ENCODE data around the gene RAPGEF5. TPM values are rescaled to one million over a fixed set of nuclear protein-coding genes. Genes with fewer than 3 reads are reported as not detected.

Gene RAPGEF5
- total and polyA plus RNA-seq, 12 donors = 5.1 to 87.0 (median 26.0) TPM

DNA sequence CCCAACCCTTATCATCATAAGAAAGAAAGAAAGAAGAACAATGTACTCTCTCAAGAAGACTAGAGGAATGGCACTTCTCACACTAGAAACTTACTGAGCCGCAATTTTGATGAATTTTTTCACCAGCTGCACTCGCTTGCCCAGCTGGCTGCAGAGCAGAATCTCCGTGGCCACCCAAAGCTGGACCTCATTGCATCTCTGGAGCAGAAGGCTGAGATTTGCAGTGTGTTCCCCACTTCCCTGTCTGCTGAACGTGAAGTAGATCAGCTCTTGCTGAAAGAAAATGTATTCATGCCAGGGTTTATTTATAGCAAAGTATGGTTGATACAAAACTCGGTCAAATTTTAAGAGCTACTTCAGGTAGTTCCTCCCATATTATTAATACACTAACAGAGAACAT, 212.0 kb downstream of the RAPGEF5 start:
- no peak for DNase-seq
- intact Hi-C loops (cut with DNase I) = no loop called here
- H3K9me3 ChIP-seq (replicated peaks in 1 of 3) = no peaks in the 10 kb centered on the region
- WGBS, 4 donors = 76 to 80% (median 78%) methylated on average over 5 of the region's 5 CpGs
- H3K27ac ChIP-seq = no peak overlapping the region
- H3K4me3 ChIP-seq = no peak overlapping the region
- no peaks in the 10 kb centered on the region for H3K4me1 ChIP-seq (replicated peaks in 1 of 2)
- no peaks in the 10 kb centered on the region for H3K27me3 ChIP-seq
- H3K36me3 ChIP-seq (replicated peaks in 1 of 2) = peaks cover 0 to 17% of the 10 kb centered on the region in 2 donors
- no peak for TF ChIP-seq POLR2A (IDR thresholded peaks at IDR 0.05)
- TF ChIP-seq, protein P1, sequence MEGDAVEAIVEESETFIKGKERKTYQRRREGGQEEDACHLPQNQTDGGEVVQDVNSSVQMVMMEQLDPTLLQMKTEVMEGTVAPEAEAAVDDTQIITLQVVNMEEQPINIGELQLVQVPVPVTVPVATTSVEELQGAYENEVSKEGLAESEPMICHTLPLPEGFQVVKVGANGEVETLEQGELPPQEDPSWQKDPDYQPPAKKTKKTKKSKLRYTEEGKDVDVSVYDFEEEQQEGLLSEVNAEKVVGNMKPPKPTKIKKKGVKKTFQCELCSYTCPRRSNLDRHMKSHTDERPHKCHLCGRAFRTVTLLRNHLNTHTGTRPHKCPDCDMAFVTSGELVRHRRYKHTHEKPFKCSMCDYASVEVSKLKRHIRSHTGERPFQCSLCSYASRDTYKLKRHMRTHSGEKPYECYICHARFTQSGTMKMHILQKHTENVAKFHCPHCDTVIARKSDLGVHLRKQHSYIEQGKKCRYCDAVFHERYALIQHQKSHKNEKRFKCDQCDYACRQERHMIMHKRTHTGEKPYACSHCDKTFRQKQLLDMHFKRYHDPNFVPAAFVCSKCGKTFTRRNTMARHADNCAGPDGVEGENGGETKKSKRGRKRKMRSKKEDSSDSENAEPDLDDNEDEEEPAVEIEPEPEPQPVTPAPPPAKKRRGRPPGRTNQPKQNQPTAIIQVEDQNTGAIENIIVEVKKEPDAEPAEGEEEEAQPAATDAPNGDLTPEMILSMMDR (IDR thresholded peaks at IDR 0.05) = no peak

DNA sequence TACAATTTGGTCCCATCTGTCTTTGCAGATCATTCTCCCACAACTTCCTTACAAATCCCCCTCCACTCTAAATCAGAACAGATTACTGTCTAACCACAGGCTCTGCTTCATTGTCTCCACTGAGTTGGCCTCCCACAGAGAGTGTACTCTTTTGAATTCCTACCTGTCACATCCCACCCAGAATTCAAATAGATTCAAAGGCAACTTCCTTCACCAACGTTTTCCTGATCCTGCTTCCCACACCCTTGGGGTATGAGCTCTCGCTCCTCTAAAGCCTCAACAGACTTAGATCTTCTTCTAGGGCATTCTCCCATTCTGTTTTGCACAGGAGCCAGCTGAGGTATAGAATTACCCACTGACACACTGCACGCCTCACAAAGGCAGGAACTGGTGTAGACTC, 213.5 kb downstream of the RAPGEF5 start:
- TF ChIP-seq, protein P1 (IDR thresholded peaks at IDR 0.05) = no peak
- no peak for TF ChIP-seq POLR2A (IDR thresholded peaks at IDR 0.05)
- Histone ChIP-seq H3K4me3 (no peak overlapping the region), H3K36me3 (replicated peaks in 1 of 2) (peaks cover 0 to 17% of the 10 kb centered on the region in 2 donors), H3K9me3 (replicated peaks in 1 of 3) (no peaks in the 10 kb centered on the region), H3K27ac (no peak overlapping the region), H3K27me3 (no peaks in the 10 kb centered on the region), H3K4me1 (replicated peaks in 1 of 2) (no peaks in the 10 kb centered on the region)
- WGBS, 4 donors = 66 to 78% (median 71%) methylated on average over 3 of the region's 3 CpGs
- intact Hi-C loops (cut with DNase I) = no loop called here
- DNase-seq = no peak

DNA sequence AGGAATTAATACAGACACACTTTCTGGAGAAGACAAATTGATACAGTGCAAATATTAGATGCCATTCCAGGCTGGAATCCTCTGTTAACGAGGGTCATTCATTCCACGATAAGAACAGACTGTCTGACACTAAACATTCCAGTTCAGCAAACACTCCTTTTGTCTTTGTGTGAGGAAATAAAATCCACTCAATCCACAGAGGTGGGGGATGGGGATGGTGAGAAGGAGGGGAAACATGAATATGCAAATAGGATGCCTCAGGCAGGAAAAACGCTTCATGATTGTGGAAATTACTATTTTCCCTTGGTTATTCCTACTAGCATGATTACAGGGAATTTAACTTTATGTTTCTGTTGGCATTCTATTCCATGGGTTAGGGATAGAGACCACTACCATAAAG, 214.4 kb downstream of the RAPGEF5 start:
- no peaks in the 10 kb centered on the region for H3K4me1 ChIP-seq (replicated peaks in 1 of 2)
- WGBS, 4 donors = 55 to 62% (median 57%) methylated on average over 3 of the region's 3 CpGs
- no peak for DNase-seq
- no peaks in the 10 kb centered on the region for H3K27me3 ChIP-seq
- TF ChIP-seq, protein P1 (IDR thresholded peaks at IDR 0.05) = no peak
- no peak for TF ChIP-seq POLR2A (IDR thresholded peaks at IDR 0.05)
- H3K27ac ChIP-seq = no peak overlapping the region
- no peaks in the 10 kb centered on the region for H3K9me3 ChIP-seq (replicated peaks in 1 of 3)
- intact Hi-C loops (cut with DNase I) = no loop called here
- H3K36me3 ChIP-seq (replicated peaks in 1 of 2) = peaks cover 0 to 17% of the 10 kb centered on the region in 2 donors
- no peak overlapping the region for H3K4me3 ChIP-seq

DNA sequence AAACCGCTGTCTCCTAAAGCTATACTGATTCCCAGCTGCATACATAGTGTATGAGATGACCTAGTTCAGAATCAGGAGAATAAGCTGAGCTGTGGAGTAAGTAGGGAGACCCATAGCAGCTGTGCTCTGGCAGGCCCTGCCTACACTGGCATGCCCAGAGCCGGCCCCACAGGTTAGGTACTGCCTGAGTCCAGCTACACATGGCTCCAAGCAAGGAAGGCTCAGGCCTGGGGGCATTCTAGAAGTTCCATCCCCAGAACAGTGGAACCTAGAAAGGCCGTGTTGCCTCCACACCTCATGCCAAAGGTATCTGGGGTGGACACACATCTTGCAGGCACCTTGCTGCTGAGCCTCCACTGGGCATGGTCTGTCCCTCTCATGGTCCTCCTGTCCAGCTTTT, 215.6 kb downstream of the RAPGEF5 start:
- Histone ChIP-seq H3K4me3 (no peak overlapping the region), H3K27ac (no peak overlapping the region), H3K27me3 (no peaks in the 10 kb centered on the region), H3K4me1 (replicated peaks in 1 of 2) (no peaks in the 10 kb centered on the region), H3K9me3 (replicated peaks in 1 of 3) (no peaks in the 10 kb centered on the region), H3K36me3 (replicated peaks in 1 of 2) (peaks cover 0 to 17% of the 10 kb centered on the region in 2 donors)
- TF ChIP-seq, protein P1 (IDR thresholded peaks at IDR 0.05) = no peak
- no peak for TF ChIP-seq POLR2A (IDR thresholded peaks at IDR 0.05)
- DNase-seq = no peak
- 92 to 95% (median 94%) methylated on average over 2 to 3 of the region's 3 CpGs for WGBS, 4 donors
- intact Hi-C loops (cut with DNase I) = no loop called here
